ENCODE measurements around the gene RGS3.

DNA sequence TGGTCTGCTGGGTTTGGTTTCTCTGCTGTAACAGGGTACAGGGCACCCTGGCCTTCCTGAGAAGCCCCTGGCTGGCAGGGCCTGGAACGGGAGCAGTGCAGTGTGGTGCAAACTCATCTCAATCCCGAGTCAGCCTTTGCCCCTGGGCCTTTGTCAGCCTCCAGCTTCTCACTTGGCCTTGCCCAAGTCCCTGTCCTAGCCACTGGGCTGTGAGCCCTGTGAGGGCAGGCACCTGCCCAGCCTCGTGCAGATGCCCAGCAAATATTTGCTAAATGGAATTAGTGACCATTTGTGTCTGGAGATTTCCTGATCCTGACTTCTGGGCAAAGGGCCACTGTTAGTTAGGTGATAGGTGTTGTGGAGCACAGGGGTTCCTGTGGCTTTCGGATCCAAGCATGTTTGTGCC lies 13.0 kb downstream of the RGS3 start:
- TF ChIP-seq SP1 (IDR thresholded peaks at IDR 0.05; ENCODE audit: low read depth), result no peak
- no peak for TF ChIP-seq POLR2A (IDR thresholded peaks at IDR 0.05; ENCODE audit: borderline replicate concordance, extremely low read depth, insufficient read depth, insufficient read length)
- no peak for TF ChIP-seq CTCF (IDR thresholded peaks at IDR 0.05 in 2 of 3, conservative IDR thresholded peaks at IDR 0.05 in 1 of 3; ENCODE audit: borderline replicate concordance in 1 of 3, insufficient read depth in 1 of 3, low read depth in 2 of 3, low read length in 2 of 3)
- TF ChIP-seq SRF (IDR thresholded peaks at IDR 0.05; ENCODE audit: low read depth), result no peak
- TF ChIP-seq JUND (IDR thresholded peaks at IDR 0.05), result no peak
- TF ChIP-seq ELF1 (IDR thresholded peaks at IDR 0.05; ENCODE audit: borderline replicate concordance, low read depth), result no peak
- TF ChIP-seq SIN3A (IDR thresholded peaks at IDR 0.05; ENCODE audit: low read depth), result no peak
- no peak for TF ChIP-seq REST (IDR thresholded peaks at IDR 0.05; ENCODE audit: low read depth)
- TF ChIP-seq EZH2phosphoT487 (IDR thresholded peaks at IDR 0.05; ENCODE audit: borderline replicate concordance), result no peak
- TF ChIP-seq ZNF274 (IDR thresholded peaks at IDR 0.05; ENCODE audit: low read depth, low read length), result no peak
- TF ChIP-seq, protein P1, sequence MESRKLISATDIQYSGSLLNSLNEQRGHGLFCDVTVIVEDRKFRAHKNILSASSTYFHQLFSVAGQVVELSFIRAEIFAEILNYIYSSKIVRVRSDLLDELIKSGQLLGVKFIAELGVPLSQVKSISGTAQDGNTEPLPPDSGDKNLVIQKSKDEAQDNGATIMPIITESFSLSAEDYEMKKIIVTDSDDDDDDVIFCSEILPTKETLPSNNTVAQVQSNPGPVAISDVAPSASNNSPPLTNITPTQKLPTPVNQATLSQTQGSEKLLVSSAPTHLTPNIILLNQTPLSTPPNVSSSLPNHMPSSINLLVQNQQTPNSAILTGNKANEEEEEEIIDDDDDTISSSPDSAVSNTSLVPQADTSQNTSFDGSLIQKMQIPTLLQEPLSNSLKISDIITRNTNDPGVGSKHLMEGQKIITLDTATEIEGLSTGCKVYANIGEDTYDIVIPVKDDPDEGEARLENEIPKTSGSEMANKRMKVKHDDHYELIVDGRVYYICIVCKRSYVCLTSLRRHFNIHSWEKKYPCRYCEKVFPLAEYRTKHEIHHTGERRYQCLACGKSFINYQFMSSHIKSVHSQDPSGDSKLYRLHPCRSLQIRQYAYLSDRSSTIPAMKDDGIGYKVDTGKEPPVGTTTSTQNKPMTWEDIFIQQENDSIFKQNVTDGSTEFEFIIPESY (IDR thresholded peaks at IDR 0.05; ENCODE audit: extremely low read depth, insufficient replicate concordance, low read length), result no peak
